H1 (cell line): ENCODE measurements around the gene ZFPL1.

Experiments used
- BRCA1 ChIP-seq: IDR thresholded peaks from 2 replicates; pipeline ENCODE4 v1.6.1; 2012; ENCODE audit warnings: low read depth, low read length, improper control_type of control experiment
- CEBPB ChIP-seq: IDR thresholded peaks from 2 replicates; pipeline ENCODE4 v1.6.1; 2012; ENCODE audit warnings: low read depth, low read length
- CTCF ChIP-seq, 3 experiments: IDR thresholded peaks; 1 replicate in 2 of 3; 2 replicates in 1 of 3; pipeline versions ENCODE4 v1.5.1 to v1.6.1; 2011; ENCODE audit warnings: low read length in 3 of 3, mild to moderate bottlenecking in 3 of 3, inconsistent platforms in 2 of 3, low read depth in 1 of 3, moderate library complexity in 1 of 3; ENCODE audit not compliant: insufficient read depth in 1 of 3; ENCODE audit errors: control extremely low read depth in 1 of 3
- GABPA ChIP-seq: IDR thresholded peaks from 2 replicates; pipeline ENCODE4 v1.6.1; 2011; ENCODE audit warnings: mild to moderate bottlenecking, low read length, moderate library complexity, borderline replicate concordance; ENCODE audit not compliant: insufficient read depth
- HDAC2 ChIP-seq, 2 experiments: fragments of 300-600 bp in 1 of 2; sonication (generic) in 1 of 2; IDR thresholded peaks; 2 replicates each; pipeline ENCODE4 v1.6.1; 2011 to 2012; ENCODE audit warnings: low read depth in 2 of 2, low read length in 2 of 2, mild to moderate bottlenecking in 2 of 2, moderate library complexity in 2 of 2, borderline replicate concordance in 1 of 2, inconsistent platforms in 1 of 2
- JUN ChIP-seq: IDR thresholded peaks from 2 replicates; pipeline ENCODE4 v1.6.1; 2011; ENCODE audit warnings: low read depth, mild to moderate bottlenecking, improper control_type of control experiment, low read length
- JUND ChIP-seq: IDR thresholded peaks from 2 replicates; pipeline ENCODE4 v1.6.1; 2011; ENCODE audit warnings: mild to moderate bottlenecking, improper control_type of control experiment, low read length
- NANOG ChIP-seq: IDR thresholded peaks from 2 replicates; pipeline ENCODE4 v1.6.1; 2011; ENCODE audit warnings: low read length, low read depth, mild to moderate bottlenecking, inconsistent platforms; ENCODE audit not compliant: insufficient read depth, poor library complexity, severe bottlenecking
- POLR2A ChIP-seq, 2 experiments: IDR thresholded peaks; 1 replicate in 1 of 2; 2 replicates in 1 of 2; pipeline ENCODE4 v1.6.1; 2011; ENCODE audit warnings: low read depth in 2 of 2, low read length in 2 of 2, mild to moderate bottlenecking in 2 of 2; ENCODE audit errors: control extremely low read depth in 1 of 2
- POLR2AphosphoS5 ChIP-seq: IDR thresholded peaks from 2 replicates; pipeline ENCODE4 v1.6.1; 2011; ENCODE audit warnings: low read depth, low read length
- RBBP5 ChIP-seq: IDR thresholded peaks from 2 replicates; pipeline ENCODE4 v1.7.1; 2012; ENCODE audit warnings: low read depth, mild to moderate bottlenecking, inconsistent platforms, low read length, moderate library complexity, borderline replicate concordance
- SAP30 ChIP-seq: fragments of 300-600 bp; sonication (generic); IDR thresholded peaks from 2 replicates; pipeline ENCODE4 v1.7.1; 2012; ENCODE audit warnings: low read length, moderate library complexity, mild to moderate bottlenecking, inconsistent platforms; ENCODE audit not compliant: insufficient read depth, insufficient replicate concordance

- TF ChIP-seq POLR2AphosphoS5 (no peak), NANOG (no peak), CTCF (IDR thresholded peaks at IDR 0.05; ENCODE audit: control extremely low read depth in 1 of 3, insufficient read depth in 1 of 3, low read depth in 1 of 3, low read length in 3 of 3) (no peak), GABPA (no peak), SAP30 (no peak), CEBPB (no peak), POLR2A (IDR thresholded peaks at IDR 0.05; ENCODE audit: control extremely low read depth in 1 of 2, low read depth in 2 of 2, low read length in 2 of 2) (no peak), JUN (no peak), BRCA1 (no peak), HDAC2 (IDR thresholded peaks at IDR 0.05; ENCODE audit: borderline replicate concordance in 1 of 2, low read depth in 2 of 2, low read length in 2 of 2) (no peak), RBBP5 (no peak), JUND (no peak)
These were observed 28.5 kb upstream of the ZFPL1 start for GRCh38 chr11:65055538-65055937.
